ENCODE measurements around the gene MED10. TPM values are rescaled to one million over a fixed set of nuclear protein-coding genes. Genes with fewer than 3 reads are reported as not detected.

The MED10 gene
- total and polyA plus RNA-seq, 2 donors (not counting 3 experiments of a cell fraction or from before 2014, with no cell fraction given) = 55.6 to 56.3 TPM

DNA sequence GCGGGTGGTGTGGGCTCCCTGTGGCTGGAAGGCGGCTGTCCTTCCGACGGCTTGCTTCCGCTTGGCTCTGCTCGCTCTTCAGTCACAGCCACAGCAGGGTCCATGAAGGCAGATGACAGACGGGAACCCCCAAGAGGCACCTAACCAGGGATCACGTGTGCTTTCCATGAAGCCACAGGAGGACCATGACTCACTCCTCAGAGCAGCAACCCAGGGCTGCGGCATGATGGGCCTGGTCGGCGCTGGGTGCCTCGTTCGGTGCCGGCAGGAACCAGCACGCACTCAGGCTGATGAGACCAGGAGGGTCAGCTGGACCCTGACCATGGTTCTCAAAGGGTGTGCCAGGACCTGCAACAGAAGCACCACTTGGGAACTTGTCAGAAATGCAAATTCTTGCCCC lies 32.8 kb upstream of the MED10 start:
- no peaks in the 10 kb centered on the region for H3K36me3 ChIP-seq (ENCODE audit: control insufficient read depth in 2 of 2, extremely low read depth in 1 of 2, insufficient read depth in 2 of 2, low read length in 2 of 2)
- no peaks in the 10 kb centered on the region for H3K9me1 ChIP-seq (replicated peaks; ENCODE audit: control insufficient read depth, extremely low read depth, insufficient read depth, low read length)
- ChIA-PET CTCF (no interaction called here), POLR2A (no interaction called here)
- no peaks in the 10 kb centered on the region for H3K27me3 ChIP-seq (ENCODE audit: control insufficient read depth in 2 of 2, insufficient read depth in 2 of 2, low read length in 2 of 2)
- no peak overlapping the region for H2AFZ ChIP-seq (ENCODE audit: low read depth, low read length)
- H3K9ac ChIP-seq (replicated peaks; ENCODE audit: extremely low read depth, insufficient read depth, low read length) = no peak overlapping the region
- BruUV-seq (replicated peaks) = no TSS peak
- no peaks in the 10 kb centered on the region for H3K9me3 ChIP-seq (replicated peaks; ENCODE audit: control insufficient read depth, insufficient read depth, low read length)
- no peak for DNase-seq (ENCODE audit: low read depth, low spot score)
- no peak for TF ChIP-seq FOS (IDR thresholded peaks at IDR 0.05; ENCODE audit: borderline replicate concordance, insufficient read depth, low read length)
- no peak for TF ChIP-seq POLR2A (IDR thresholded peaks at IDR 0.05; ENCODE audit: low read depth, low read length)
- TF ChIP-seq POLR2AphosphoS5 (IDR thresholded peaks at IDR 0.05; ENCODE audit: insufficient read depth, low read depth, low read length) = no peak
- TF ChIP-seq GATA2 (IDR thresholded peaks at IDR 0.05; ENCODE audit: insufficient read depth, insufficient read length, low read depth, low read length) = no peak
- TF ChIP-seq, protein P1, sequence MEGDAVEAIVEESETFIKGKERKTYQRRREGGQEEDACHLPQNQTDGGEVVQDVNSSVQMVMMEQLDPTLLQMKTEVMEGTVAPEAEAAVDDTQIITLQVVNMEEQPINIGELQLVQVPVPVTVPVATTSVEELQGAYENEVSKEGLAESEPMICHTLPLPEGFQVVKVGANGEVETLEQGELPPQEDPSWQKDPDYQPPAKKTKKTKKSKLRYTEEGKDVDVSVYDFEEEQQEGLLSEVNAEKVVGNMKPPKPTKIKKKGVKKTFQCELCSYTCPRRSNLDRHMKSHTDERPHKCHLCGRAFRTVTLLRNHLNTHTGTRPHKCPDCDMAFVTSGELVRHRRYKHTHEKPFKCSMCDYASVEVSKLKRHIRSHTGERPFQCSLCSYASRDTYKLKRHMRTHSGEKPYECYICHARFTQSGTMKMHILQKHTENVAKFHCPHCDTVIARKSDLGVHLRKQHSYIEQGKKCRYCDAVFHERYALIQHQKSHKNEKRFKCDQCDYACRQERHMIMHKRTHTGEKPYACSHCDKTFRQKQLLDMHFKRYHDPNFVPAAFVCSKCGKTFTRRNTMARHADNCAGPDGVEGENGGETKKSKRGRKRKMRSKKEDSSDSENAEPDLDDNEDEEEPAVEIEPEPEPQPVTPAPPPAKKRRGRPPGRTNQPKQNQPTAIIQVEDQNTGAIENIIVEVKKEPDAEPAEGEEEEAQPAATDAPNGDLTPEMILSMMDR (IDR thresholded peaks at IDR 0.05; ENCODE audit: extremely low read depth in 1 of 2, insufficient read depth in 1 of 2, low read depth in 1 of 2, low read length in 2 of 2) = no peak
- no peak for TF ChIP-seq JUN (IDR thresholded peaks at IDR 0.05; ENCODE audit: borderline replicate concordance, insufficient read depth, insufficient read length, low read depth)
- no peak for TF ChIP-seq MYC (IDR thresholded peaks at IDR 0.05; ENCODE audit: low read depth, low read length)
- no peak for TF ChIP-seq EZH2 (IDR thresholded peaks at IDR 0.05; ENCODE audit: borderline replicate concordance, low read depth, low read length, severe bottlenecking)
- TF ChIP-seq, protein P2, sequence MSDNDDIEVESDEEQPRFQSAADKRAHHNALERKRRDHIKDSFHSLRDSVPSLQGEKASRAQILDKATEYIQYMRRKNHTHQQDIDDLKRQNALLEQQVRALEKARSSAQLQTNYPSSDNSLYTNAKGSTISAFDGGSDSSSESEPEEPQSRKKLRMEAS (IDR thresholded peaks at IDR 0.05; ENCODE audit: insufficient read depth, insufficient read length) = no peak
- dilution Hi-C loops (cut with MboI; ENCODE audit: extremely low pct_ligation_motif_present, low sequenced_read_pairs) (no loop called here), intact Hi-C loops (cut with micrococcal nuclease) (no loop called here)
- H3K27ac ChIP-seq (ENCODE audit: insufficient read depth, low read depth, low read length) = no peak overlapping the region
- no peak overlapping the region for H3K4me3 ChIP-seq (replicated peaks in 1 of 3; ENCODE audit: insufficient read depth in 1 of 3, low read depth in 1 of 3, low read length in 3 of 3)
- FAIRE-seq = no peak
- no peaks in the 10 kb centered on the region for H3K4me1 ChIP-seq (ENCODE audit: control insufficient read depth, extremely low read depth, insufficient read depth, low read length)
- no peaks in the 10 kb centered on the region for H4K20me1 ChIP-seq (replicated peaks; ENCODE audit: control insufficient read depth, extremely low read depth, insufficient read depth, low read length)
- H3K79me2 ChIP-seq (ENCODE audit: control insufficient read depth, insufficient read depth, low read length) = no peaks in the 10 kb centered on the region
- no peak overlapping the region for H3K4me2 ChIP-seq (ENCODE audit: insufficient read depth, low read length)

Data from endothelial cell of umbilical vein (primary cell).